ENCODE data around the gene ARPP19.
"Not testable (repeated sequence)": the region's sequence is repeated elsewhere in the genome, so short reads cannot be mapped to it uniquely, and the experiment has no call there.

ARPP19 gene, protein sequence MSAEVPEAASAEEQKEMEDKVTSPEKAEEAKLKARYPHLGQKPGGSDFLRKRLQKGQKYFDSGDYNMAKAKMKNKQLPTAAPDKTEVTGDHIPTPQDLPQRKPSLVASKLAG

DNA sequence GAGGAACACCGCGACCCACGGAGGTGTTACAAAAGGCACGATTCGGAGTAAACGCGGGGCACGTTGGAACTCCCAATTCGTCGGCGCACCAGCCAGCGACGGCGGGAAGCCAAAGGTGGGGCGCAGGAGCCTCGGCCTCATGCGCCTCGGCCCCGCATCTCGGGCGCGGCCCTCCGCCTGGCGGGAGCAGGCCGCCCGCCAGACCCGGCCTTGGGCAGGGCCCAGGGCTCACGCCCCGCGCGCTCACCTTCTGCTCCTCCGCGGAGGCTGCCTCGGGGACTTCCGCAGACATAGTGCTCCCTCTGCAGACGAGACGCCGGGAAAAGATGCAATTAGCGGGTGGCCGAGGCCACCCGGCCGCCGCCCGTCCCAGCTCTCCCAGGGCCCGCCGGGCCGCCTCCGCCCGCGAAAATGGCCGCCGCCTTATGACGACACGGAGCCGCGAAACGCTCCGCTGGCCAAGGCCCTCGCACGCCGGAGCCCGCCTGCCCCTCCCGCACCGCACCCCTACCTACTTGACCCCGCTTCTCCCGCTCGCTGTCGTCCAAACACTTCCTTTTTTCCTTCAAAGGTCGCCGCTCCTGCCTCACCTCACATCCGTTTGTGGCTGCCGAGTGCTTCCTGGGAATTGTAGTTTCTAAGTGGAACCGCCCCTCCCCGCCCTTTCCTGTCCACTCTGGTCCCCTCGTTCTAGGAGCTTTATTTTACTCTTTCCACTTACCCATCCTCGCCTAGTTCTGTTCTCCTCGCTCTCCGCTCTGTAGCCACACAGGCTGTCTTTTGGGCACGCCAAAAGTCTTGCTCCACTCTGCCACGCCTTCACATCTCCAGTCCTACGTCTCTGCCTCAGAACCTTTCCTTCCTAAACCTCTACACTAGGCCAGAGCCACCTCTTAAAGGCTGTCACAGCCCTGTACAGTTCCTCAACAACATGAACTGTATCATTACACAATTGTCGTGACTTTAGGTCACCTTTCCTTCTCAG lies at the start of gene ARPP19:
ARPP19 (minus strand) TSS at position 430 of the 985 bp plus-strand sequence; CDS start at position 292, 138 bp downstream.
- DNase-seq, result peak; percentile 88 to 96

DNA sequence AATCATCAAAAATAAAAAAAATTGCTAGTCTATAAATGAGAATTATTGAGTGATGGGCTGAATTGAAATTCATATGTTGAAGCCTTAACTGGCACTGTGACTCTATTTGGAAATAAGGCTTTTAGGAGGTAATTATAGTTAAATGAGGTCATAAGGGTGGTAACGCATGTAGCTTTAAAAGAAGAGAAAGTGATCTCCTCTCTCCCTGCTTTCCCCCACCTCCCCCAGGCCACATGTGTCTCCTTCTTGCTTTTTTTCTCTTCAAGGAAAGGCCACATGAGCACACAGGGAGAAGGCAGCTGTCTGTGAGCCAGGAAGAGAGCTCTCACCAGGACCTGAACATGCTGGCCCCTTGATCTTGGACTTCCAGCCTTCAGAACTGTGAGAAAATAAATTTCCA lies 48.2 kb upstream of the ARPP19 start:
- no peak for DNase-seq

DNA sequence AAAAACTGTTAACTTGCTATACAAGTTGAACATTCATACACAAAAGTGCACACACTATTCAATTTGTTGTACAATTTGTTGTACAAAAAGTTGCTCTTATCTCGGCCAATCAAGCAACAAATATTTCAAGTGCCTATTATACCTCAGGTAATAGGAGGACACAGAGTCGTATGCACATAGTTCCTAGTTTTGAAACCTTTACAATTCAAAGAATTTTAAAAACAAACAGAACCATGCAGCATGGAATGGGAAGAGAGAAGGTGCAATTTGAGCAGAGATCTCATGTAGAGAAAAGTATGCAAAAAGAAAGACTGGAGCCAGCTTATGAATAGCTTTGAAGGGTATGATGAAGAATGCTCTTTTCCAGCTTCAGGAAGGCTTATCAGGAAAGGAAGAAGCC lies 46.5 kb upstream of the ARPP19 start:
- no peak for DNase-seq

DNA sequence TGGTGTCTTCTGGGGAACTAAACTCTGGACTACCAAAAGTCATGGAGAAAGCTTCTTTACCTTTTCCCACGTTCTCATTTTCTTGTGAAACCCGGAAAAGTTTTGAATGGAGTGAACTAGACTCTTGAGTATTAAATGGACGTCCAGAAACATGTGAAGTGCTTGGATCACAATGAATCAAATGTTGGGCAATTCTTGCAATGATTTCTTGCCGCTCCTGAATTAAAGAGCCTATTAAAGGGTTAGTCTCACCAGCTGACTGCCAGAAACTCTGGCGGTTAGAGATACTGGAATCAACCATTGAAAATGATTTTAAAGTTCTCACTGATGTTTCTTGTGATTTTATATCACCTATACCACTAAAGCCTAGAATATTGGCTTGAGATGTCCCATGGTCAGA lies 40.8 kb upstream of the ARPP19 start:
- DNase-seq, result no peak

DNA sequence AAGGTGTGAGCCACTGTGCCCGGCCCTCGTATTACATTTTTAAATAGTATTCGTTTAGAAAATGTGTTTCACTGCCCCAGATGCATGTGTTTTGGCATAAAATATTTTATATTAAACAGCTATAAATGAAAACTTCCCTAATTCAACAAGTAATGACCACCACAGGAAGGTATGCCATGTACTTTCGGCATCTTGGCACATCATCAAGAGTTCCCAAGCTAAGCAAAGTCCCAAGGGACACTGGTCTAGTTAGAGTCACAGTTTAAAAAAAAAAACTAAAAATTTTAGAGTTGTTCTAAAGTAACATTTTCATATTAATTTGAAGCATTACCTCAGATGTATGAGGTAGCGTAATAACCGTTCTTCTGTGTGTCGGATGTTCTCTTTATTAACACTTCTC lies 15.6 kb upstream of the ARPP19 start:
- no peak for DNase-seq

DNA sequence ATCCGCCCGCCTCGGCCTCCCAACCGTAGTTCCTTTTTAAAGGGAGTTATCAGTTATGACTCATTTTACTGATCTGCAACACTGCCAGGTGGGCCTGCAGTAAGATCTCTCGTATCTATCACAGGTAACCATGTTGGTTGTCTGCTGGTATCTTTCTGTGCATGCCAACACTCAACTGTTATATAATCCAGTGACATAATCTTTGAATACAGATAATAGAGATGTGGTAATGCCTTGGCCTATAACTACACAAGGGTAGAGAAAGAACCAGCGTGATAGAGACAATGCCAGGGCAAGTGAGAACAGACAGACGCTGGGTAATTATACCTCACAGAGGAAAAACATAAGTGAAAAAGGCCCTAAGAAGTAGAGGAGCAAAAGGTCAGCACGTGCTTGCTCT lies 11.0 kb upstream of the ARPP19 start:
- no peak for DNase-seq

DNA sequence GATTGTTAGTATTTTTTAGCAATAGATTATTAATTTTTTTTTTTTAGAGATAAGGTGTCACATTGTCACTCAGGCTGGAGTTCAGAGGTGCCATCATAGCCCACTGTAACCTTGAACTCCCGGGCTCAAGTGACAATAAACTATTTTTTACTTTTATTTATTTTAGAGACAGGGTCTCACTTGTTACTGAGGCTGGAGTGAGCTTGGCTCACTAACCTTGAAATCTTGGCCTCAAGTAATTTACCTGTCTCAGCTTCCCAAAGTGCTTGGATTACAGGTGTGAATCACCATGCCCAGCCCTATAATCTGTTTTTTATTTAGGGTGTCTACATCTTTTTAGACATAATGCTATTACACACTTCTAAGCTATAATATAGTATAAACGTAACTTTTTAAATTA lies 7.9 kb upstream of the ARPP19 start:
- no peak for DNase-seq

DNA sequence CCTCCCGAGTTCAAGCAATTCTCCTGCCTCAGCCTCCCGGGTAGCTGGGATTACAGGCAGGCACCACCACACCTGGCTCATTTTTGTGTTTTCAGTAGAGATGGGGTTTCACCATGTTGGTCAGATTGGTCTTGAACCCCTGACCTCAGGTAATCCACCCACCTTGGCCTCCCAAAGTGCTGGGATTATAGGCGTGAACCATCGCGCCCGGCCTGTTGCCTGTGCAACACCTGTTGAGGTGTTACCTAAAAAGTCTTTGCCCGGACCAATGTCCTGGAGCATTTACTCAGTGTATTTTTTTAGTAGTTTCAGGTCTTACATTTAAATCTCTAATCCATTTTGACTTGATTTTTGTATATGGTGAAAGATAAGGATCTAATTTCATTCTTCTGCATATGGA lies 6.7 kb upstream of the ARPP19 start:
- not testable (repeated sequence) for DNase-seq

DNA sequence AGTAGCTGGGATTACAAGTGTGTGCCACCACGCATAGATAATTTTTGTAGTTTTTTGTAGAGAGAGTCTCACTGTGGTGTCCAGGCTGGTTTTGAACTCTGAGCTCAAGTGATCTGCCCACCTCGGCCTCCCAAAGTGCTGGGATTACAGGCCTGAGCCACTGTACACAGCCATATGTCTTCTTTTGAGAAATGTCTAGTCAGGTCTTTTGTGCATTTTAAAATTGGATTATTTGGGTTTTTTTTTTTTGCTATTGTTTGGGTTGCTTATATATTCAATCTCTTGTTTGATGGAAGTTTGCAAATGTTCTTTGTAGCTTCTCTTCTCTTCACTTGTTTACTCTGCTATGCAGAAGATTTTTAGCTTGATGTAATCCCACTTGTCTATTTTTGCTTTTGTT lies 6.2 kb upstream of the ARPP19 start:
- no peak for DNase-seq

DNA sequence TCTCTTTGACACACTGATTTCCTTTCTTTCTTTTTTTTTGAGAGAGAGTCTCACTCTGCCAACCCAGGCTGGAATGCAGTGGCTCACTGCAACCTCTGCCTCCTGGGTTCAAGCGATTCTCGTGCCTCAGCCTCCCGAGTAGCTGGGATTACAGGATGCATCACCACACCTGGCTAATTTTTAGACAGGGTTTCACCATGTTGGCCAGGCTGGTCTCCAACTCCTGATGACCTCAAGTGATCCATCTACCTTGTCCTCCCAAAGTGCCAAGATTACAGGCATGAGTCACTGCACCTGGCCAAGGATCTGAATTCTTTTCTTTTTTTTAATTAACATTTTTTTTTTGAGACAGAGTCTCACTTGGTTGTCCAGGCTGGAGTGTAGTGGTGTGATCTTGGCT lies 5.8 kb upstream of the ARPP19 start:
- not testable (repeated sequence) for DNase-seq

DNA sequence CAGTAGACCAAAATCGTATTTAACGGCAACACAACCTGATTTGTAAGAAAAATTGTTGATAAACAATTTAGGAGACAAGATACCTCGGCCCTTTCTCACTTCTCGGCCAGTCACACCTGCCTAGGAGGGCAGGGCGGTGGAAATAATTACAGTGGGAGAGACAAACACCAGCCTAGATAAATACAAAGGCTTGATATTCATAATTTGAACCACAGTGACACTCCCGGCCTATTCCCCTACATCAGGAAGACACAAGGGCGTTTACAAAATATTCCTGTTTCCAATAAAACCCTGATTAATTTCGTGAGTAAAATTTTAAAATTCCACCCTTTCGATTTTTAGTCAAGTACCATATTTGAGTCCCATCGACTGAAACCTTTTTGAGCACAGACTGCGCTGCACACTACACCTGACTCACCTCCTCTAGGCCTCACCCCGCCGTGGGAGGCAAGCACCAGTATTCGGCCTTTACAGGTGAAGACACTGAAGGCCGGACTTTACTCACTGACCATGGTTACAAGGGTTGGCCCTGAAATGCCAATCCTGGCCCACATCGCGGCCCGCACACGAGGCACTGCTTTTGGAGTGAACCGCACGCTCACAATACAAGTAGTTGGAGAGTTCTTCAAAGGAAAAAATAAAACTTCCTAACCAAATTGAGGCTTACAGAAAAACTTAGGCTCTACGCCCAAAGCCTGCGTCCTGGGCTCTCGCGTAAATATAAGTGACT lies 794 bp downstream of the ARPP19 start:
- peak; percentile 40 to 49 for DNase-seq

DNA sequence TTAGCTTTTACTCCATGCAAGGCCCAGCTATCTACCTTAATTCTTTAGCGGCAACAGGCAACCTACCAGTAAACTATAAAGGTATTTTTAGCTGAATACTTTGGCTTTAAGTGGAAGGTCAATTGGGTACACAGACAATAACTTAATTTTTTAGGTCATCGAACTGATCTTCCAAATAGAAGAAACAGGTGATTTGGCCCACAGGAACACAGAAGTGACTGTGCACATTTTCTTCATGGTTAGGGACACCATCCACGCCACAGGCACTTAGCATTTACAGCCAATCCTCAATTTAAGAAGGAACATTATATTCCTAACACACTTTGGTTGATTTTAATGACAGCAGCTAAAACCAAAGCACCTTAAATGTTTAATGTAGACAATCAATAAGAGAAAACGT lies 1.9 kb downstream of the ARPP19 start:
- no peak for DNase-seq

DNA sequence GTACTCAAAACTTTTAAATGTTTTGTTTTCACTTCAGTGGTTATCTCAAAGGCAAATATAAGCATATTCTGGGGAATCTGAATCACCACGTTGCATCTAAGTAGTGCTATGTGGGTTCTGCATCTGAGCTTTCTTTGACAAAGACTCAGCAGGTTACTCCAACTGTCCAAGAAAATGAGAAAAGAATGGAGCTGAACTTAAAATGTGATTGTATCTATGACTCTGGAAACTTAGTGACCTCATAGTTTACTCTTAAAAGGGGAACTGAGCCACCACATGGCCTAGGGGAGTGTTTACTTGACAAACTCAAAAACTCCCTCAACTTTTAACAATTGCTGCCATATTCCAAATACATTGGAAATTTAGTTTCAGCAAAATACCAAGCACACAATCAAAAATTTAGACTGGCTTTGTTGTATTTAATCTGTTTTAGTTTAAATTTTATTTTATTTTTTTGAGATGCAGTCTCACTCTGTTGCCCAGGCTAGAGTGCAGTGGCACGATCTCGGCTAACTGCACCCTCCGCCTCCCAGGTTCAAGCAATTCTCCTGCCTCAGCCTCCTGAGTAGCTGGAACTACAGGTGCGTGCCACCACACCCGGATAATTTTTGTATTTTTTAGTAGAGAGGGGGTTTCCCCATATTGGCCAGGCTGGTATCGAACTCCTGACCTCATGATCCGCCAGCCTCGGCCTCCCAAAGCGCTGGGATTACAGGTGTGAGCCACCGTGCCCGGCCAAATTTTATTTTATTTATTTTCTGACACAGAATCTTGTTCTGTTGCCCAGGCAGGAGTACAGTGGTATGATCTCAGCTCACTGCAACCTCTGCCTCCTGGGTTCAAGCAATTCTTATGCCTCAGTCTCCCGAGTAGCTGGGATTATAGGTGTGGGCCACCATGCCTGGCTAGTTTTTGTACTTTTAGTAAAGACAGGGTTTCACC lies 3.1 kb downstream of the ARPP19 start:
- not testable (repeated sequence) for DNase-seq

DNA sequence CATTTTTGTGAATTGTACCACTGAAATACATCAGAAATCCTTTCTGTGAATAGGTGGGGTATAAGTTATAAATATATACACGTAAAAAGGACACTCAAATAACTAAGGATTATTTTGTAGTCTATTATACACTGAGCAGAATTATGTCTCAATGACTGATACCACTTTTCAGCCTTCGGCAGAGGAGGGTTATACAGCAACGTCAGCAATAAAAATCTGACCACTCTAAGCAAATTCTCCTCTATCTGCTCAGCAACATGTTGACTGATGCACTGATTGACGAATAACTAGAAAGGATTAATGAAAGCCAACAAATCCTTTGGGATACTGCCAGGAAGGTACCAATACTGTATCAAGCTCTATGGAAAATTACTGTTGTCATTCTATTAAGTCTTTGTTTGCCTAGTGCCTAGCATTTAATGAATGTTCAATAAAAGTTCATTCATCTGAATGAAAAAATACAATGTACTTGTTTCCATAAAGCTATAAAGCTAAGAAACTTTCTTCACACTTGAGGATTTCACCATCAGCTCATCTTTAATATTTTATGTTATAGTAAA lies 5.2 kb downstream of the ARPP19 start:
- no peak for DNase-seq

DNA sequence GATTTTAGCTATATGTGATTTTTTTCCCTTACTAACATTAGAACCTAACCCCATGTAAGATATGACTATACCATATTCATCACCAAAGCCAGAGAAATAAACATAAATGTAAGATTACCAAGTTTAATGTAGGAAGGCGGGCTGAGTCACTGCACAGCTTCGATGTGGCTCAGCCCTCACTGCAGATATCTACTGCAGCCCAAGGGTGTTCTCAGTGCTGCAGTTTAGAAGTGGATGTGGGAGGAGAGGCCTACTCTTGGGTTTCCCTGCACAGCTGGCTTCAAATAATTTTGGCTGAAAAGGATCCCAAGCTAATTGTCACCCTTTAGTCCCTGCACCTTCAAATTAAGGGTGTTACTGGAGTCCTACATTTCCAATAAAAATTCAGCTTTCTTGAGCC lies 9.3 kb downstream of the ARPP19 start:
- no peak for DNase-seq

DNA sequence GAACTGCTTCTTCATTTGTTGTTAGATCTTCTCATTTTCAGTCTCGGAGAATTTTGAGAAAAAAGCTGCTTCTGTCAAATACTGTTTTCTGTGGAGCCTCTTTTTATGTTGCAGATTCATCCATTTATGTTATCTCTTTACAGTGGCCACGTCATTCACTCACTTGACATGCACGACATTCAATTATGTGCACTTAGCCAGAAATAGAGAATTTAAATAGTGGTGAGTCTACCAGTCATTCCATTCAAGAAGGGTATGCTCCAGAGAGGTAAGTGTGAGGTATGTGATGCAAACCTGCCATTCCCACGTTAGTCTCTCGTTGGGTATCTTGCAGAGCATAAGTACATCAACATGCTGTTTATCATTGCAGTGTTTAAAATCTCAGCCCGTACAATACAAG lies 9.8 kb downstream of the ARPP19 start:
- no peak for DNase-seq

DNA sequence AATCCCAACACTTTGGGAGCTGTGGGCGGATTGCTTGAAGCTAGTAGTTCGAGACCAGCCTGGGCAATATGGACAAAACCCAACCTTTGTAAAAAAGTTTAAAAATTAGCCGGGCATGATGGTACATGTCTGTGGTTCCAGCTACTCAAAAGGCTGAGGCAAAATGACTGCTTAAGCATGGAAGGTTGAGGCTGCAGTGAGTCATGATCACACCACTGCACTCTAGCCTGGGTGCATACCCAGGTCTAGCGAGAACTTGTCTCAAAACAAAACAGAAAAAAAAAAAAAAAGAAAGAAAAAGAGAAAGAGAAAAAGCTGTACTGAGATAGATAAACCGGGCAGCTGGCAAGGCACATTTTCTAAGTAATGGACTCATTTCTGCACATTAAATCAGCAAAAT lies 10.6 kb downstream of the ARPP19 start:
- no peak for DNase-seq

DNA sequence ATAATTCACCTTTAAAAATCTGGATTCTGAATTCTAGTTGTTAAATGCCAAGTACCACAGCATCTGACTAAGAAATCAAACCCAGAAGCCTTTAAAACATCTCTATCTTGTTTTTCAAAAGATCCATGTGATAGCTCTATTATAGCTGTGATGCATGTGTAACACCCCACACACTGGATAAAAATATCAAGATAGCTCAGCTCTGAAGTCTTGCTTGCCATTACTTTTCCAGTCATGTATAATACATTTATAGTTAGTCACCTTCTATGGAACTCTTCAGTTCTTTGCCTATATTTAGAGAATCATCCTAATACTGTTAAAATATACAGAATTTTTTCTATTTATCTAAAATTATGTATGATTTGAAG lies 11.6 kb downstream of the ARPP19 start:
- no peak for DNase-seq

DNA sequence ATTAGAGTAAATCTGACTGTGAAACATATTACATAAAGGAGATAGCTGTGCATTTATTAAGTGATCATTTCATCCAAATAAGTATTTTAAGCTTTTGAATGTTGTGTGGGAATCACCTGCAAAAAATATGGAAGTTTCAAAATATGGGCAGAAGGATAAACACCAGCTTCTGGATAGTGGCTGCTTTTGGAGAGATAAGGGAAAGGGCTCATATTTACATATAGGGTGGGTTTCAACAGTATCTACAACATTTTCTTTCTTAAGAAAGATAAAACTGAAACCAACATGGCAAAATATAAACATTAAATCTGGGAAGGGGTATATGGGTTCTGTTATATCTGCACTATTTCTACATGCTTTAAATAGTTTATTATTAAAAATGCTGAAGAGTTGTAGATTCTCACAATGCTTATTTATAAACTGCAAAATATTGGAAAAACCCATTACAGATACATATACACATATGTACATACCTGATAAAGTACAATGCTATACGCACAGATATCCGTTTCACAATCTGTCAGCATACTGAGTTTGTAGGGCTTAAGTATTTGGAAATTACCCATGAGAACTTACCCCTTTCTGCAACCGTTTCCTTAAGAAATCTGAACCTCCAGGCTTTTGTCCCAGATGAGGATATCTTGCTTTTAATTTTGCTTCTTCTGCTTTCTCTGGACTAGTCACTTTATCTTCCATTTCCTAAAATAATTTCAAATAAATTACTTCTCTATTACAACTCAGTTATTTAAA lies 12.1 kb downstream of the ARPP19 start:
- DNase-seq, result no peak

DNA sequence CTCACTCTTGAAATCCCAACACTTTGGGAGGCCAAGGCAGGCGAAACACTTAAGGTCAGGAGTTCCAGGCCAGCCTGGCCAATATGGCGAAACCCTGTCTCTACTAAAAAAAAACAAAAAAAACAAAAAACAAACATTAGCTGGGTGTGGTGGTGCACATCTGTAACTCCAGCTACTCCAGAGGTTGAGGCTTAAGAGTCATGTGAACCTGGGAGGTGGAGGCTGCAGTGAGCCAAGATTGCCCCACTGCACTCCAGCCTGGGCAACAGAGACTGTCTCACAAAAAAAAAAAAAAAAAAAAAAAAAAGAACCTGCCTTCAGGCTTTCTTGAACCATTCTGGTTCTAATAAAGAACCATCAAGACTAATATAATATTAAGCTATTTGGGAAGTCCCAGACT lies 16.5 kb downstream of the ARPP19 start:
- DNase-seq, result no peak

DNA sequence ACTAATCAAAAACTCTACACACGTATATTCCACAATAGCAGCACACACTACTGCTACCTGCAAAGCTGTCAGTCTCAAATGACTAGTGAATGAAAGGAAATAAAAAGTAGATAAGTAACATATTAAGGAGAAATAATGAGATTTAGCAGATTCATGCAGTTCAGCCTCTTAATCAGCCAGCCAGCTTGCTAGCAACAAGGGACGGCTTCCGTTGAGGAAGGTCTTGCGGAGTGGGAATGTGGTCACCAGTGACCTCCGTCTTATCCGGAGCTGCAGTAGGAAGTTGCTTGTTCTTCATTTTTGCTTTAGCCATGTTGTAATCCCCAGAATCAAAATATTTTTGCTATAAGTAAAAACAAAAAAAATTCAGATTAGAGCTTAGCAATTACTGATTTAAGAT lies 17.1 kb downstream of the ARPP19 start:
- DNase-seq, result no peak

DNA sequence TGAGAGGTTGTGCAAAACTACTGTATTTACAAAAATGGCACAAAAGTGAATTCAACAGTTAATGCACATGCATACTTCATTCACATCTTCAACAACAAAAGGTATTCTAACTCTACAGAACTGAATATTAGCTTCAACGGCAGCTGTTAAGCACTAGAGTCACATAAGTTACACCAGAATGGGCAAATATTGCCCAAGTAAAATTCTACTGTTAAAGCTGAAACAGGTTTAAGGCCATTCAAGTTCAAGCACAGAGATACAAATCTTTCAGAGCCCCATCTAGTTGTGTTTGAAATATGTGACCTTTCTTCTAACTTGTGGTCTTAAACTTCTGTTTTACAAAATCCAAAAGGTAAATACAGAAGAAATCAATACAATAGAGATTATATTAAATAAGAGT lies 17.6 kb downstream of the ARPP19 start:
- DNase-seq, result not testable (repeated sequence)

All from NCI-H526 (cell line).